ENCODE results near the gene ABCB9.

The ABCB9 gene

DNA sequence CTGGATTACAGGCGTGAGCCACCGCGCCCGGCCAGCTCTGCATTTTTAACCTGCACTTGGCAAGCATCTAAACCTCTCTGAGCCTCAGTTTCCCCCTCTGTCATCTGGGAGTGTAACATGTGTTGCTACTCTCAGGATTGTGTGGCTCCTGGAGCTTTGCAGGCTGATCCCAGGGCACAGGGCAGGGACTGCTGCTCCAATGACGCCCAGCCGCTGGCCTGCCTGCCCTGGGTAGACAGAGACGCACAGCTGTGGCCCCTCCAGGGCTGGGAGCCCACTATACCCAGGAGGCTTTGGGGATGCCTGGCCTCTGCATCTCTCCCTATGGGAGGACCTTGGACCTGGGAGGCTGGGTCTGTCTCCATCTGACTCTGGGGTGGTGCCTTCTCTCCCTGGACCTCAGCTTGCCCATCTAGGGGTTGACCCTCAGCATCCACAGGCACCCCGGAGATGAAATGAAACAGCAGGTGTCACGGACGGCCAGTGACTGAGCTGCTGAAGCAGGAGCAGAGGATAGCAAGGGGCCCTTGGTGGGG, 27.9 kb upstream of the ABCB9 start:
- H3K4me1 ChIP-seq (ENCODE audit: control insufficient read depth, insufficient read depth, low read length) = no peaks in the 10 kb centered on the region
- H3K27ac ChIP-seq (ENCODE audit: low read depth, low read length) = no peak overlapping the region
- no peak overlapping the region for H3K9ac ChIP-seq (ENCODE audit: low read depth, low read length)
- H3K4me3 ChIP-seq (ENCODE audit: low read depth, low read length) = no peak overlapping the region
- no peaks in the 10 kb centered on the region for H3K9me3 ChIP-seq (ENCODE audit: control insufficient read depth, insufficient read depth, low read length)
- no peaks in the 10 kb centered on the region for H3K27me3 ChIP-seq (ENCODE audit: control insufficient read depth, insufficient read depth, low read length)
- H3K36me3 ChIP-seq (ENCODE audit: control insufficient read depth, insufficient read depth, low read length) = no peaks in the 10 kb centered on the region

DNA sequence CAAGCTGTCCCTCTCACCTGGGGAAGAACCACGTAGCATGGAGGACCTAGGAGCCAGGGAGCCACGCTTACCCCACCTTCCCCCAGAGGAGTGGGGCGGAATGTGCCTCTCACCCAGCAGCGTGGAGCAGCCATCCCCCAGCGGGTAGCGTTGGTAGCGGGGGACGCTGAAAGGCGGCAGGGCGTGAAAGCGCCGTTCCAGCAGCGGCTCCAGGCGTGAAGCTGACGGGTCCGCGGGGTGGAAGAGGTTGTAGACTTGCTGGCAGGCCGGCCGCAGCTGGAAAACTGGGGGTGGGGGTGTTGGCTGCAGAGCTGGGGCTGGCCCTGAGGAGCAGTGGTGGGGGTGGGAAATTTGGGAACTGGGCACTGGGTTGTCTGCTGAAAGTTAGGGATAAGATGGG, 26.1 kb upstream of the ABCB9 start:
- H3K36me3 ChIP-seq (ENCODE audit: control insufficient read depth, insufficient read depth, low read length) = no peaks in the 10 kb centered on the region

GRCh38 chr12:122991623-122992275, 25.5 kb upstream of the ABCB9 start:
- H3K27ac ChIP-seq (ENCODE audit: low read depth, low read length) = no peak overlapping the region
- H3K9ac ChIP-seq (ENCODE audit: low read depth, low read length) = no peak overlapping the region
- no peaks in the 10 kb centered on the region for H3K9me3 ChIP-seq (ENCODE audit: control insufficient read depth, insufficient read depth, low read length)
- no peaks in the 10 kb centered on the region for H3K27me3 ChIP-seq (ENCODE audit: control insufficient read depth, insufficient read depth, low read length)
- H3K4me3 ChIP-seq (ENCODE audit: low read depth, low read length) = no peak overlapping the region
- no peaks in the 10 kb centered on the region for H3K36me3 ChIP-seq (ENCODE audit: control insufficient read depth, insufficient read depth, low read length)
- no peaks in the 10 kb centered on the region for H3K4me1 ChIP-seq (ENCODE audit: control insufficient read depth, insufficient read depth, low read length)

More for the DNA sequence above, 26.1 kb upstream of the ABCB9 start:
- Histone ChIP-seq H3K4me1 (ENCODE audit: control insufficient read depth, insufficient read depth, low read length) (no peaks in the 10 kb centered on the region), H3K27me3 (ENCODE audit: control insufficient read depth, insufficient read depth, low read length) (no peaks in the 10 kb centered on the region), H3K4me3 (ENCODE audit: low read depth, low read length) (no peak overlapping the region), H3K9ac (ENCODE audit: low read depth, low read length) (no peak overlapping the region), H3K9me3 (ENCODE audit: control insufficient read depth, insufficient read depth, low read length) (no peaks in the 10 kb centered on the region), H3K27ac (ENCODE audit: low read depth, low read length) (no peak overlapping the region)

- H3K4me3 ChIP-seq (ENCODE audit: low read depth, low read length) = no peak overlapping the region
- no peak overlapping the region for H3K9ac ChIP-seq (ENCODE audit: low read depth, low read length)
- H3K4me1 ChIP-seq (ENCODE audit: control insufficient read depth, insufficient read depth, low read length) = no peaks in the 10 kb centered on the region
- H3K27ac ChIP-seq (ENCODE audit: low read depth, low read length) = no peak overlapping the region
- no peaks in the 10 kb centered on the region for H3K27me3 ChIP-seq (ENCODE audit: control insufficient read depth, insufficient read depth, low read length)
- no peaks in the 10 kb centered on the region for H3K9me3 ChIP-seq (ENCODE audit: control insufficient read depth, insufficient read depth, low read length)
- no peaks in the 10 kb centered on the region for H3K36me3 ChIP-seq (ENCODE audit: control insufficient read depth, insufficient read depth, low read length)
These were observed 24.8 kb upstream of the ABCB9 start for GRCh38 chr12:122990961-122991622.

DNA sequence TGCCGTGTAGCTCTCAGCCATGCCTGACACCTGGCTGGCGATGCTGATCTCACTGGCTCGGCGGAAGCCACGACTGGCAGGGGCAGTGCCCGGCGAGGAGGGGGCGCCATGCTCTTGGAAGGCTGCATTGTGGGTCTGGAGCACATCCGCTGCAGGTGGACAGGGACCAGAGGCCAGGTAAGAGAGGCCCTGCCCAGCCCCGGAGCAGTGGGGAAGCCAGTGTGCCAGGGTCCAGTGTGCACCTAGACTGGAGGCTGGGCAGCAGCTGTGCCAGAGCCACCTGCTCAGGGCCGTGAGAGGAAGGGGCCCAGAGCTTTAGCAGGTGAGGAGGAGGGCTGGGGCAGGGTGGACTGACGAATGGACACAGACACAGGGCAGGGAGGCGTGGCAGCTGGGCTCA, 24.3 kb upstream of the ABCB9 start:
- Histone ChIP-seq H3K9me3 (ENCODE audit: control insufficient read depth, insufficient read depth, low read length) (no peaks in the 10 kb centered on the region), H3K27ac (ENCODE audit: low read depth, low read length) (no peak overlapping the region), H3K36me3 (ENCODE audit: control insufficient read depth, insufficient read depth, low read length) (no peaks in the 10 kb centered on the region), H3K4me3 (ENCODE audit: low read depth, low read length) (no peak overlapping the region), H3K4me1 (ENCODE audit: control insufficient read depth, insufficient read depth, low read length) (no peaks in the 10 kb centered on the region), H3K9ac (ENCODE audit: low read depth, low read length) (no peak overlapping the region), H3K27me3 (ENCODE audit: control insufficient read depth, insufficient read depth, low read length) (no peaks in the 10 kb centered on the region)

DNA sequence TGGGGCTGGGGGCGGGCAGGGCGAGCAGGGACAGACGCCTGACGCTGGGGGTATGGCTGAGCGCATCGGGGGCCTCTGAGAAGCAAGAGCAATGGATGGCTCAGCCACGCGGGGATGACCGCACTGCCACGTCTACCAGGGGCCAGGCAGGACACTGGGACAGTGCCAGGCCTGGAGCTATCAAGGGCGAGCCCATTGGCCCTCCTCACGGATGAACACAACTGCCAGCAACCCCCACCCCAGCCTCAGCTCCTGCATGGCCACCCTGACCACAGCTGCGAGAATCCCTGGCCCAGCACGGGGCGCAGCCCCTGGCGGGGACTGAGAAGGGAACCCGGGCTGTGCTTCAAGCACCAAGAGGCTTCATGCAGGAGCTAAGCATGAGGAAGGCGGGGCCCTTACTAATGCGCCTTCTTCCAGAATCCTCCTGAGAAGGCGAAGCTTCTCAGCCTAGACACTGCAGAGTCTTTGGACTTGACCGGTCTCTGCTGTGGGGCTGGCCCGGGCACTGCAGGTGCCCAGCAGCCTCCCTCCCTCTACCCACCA, 23.7 kb upstream of the ABCB9 start:
- Histone ChIP-seq H3K4me1 (ENCODE audit: control insufficient read depth, insufficient read depth, low read length) (no peaks in the 10 kb centered on the region), H3K9ac (ENCODE audit: low read depth, low read length) (no peak overlapping the region), H3K27me3 (ENCODE audit: control insufficient read depth, insufficient read depth, low read length) (no peaks in the 10 kb centered on the region), H3K36me3 (ENCODE audit: control insufficient read depth, insufficient read depth, low read length) (no peaks in the 10 kb centered on the region), H3K9me3 (ENCODE audit: control insufficient read depth, insufficient read depth, low read length) (no peaks in the 10 kb centered on the region), H3K27ac (ENCODE audit: low read depth, low read length) (no peak overlapping the region), H3K4me3 (ENCODE audit: low read depth, low read length) (no peak overlapping the region)

GRCh38 chr12:122989225-122989839, 23.1 kb upstream of the ABCB9 start:
- H3K9ac ChIP-seq (ENCODE audit: low read depth, low read length) = no peak overlapping the region
- H3K4me3 ChIP-seq (ENCODE audit: low read depth, low read length) = no peak overlapping the region
- no peaks in the 10 kb centered on the region for H3K27me3 ChIP-seq (ENCODE audit: control insufficient read depth, insufficient read depth, low read length)
- H3K4me1 ChIP-seq (ENCODE audit: control insufficient read depth, insufficient read depth, low read length) = no peaks in the 10 kb centered on the region
- no peaks in the 10 kb centered on the region for H3K36me3 ChIP-seq (ENCODE audit: control insufficient read depth, insufficient read depth, low read length)
- H3K9me3 ChIP-seq (ENCODE audit: control insufficient read depth, insufficient read depth, low read length) = no peaks in the 10 kb centered on the region
- no peak overlapping the region for H3K27ac ChIP-seq (ENCODE audit: low read depth, low read length)

GRCh38 chr12:122988612-122989212, 22.4 kb upstream of the ABCB9 start:
- no peaks in the 10 kb centered on the region for H3K36me3 ChIP-seq (ENCODE audit: control insufficient read depth, insufficient read depth, low read length)
- no peaks in the 10 kb centered on the region for H3K4me1 ChIP-seq (ENCODE audit: control insufficient read depth, insufficient read depth, low read length)
- H3K27ac ChIP-seq (ENCODE audit: low read depth, low read length) = no peak overlapping the region
- no peaks in the 10 kb centered on the region for H3K27me3 ChIP-seq (ENCODE audit: control insufficient read depth, insufficient read depth, low read length)
- H3K4me3 ChIP-seq (ENCODE audit: low read depth, low read length) = no peak overlapping the region
- H3K9me3 ChIP-seq (ENCODE audit: control insufficient read depth, insufficient read depth, low read length) = no peaks in the 10 kb centered on the region
- no peak overlapping the region for H3K9ac ChIP-seq (ENCODE audit: low read depth, low read length)

DNA sequence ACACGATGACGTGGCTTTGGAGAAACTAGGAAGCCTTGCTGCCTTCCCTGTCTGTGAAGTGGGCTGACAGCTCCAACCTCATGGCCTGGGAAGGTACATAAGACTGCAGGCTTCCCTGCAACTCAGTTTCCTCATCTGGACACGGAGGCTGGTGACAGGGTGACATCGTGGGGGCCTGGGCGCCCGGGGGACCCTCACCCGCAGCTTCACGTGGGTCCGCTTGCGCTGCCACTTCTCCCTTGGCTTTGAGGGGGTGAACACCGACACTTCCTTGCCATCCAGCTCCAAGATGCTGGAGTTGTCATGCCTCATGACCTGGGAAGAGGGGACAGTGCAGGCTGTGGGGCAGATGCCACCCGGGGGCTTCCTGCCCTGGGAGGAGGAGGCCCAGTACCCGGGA, 21.8 kb upstream of the ABCB9 start:
- Histone ChIP-seq H3K36me3 (ENCODE audit: control insufficient read depth, insufficient read depth, low read length) (peaks cover 4% of the 10 kb centered on the region; the same call in 1 of the 2 replicates), H3K27ac (ENCODE audit: low read depth, low read length) (no peak overlapping the region), H3K9me3 (ENCODE audit: control insufficient read depth, insufficient read depth, low read length) (no peaks in the 10 kb centered on the region)

DNA sequence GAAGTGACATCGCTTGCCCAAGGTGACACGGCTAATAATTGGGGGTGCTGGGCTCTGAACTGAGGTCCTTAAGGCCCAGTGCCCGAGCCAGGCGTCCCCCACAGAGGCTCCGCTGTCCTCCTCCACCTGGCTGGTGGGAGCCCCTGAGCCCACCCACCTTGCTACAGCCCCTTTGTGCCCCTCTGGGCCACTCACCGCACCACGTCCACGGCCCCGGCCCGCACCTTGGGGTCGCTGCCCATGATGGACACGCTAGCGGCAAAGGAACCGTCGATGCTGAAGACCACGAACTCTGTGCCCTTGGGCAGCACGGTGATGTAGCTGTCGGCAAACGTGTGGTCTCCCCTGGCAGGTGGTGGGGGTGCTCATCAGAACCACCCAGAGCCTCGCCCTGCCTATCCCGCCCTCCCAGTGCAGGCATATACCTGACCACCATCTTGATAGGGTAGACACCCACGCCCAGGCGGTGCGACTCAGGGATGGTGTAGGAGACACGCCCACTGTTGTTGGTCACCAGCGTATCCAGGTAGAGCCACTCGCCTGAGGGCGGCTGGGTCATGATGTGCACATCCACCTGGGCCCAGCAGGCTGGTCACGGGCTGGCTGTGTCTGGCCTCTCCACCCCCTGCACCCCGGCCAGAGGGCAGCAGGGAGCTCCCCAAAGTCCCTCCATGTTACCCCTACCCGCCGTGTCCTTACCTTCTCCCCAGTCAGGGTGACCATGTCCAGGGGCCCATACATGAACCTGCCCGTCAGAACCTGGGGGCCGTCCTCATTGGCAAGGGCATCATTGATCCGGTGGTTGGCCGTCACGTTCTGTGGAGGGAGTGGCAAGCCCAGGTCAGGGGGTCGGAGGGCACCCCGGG, 21.1 kb upstream of the ABCB9 start:
- H3K9me3 ChIP-seq (ENCODE audit: control insufficient read depth, insufficient read depth, low read length) = no peaks in the 10 kb centered on the region
- H3K9ac ChIP-seq (ENCODE audit: low read depth, low read length) = no peak overlapping the region
- H3K4me1 ChIP-seq (ENCODE audit: control insufficient read depth, insufficient read depth, low read length) = no peaks in the 10 kb centered on the region
- H3K27ac ChIP-seq (ENCODE audit: low read depth, low read length) = no peak overlapping the region
- H3K4me3 ChIP-seq (ENCODE audit: low read depth, low read length) = no peak overlapping the region
- no peaks in the 10 kb centered on the region for H3K27me3 ChIP-seq (ENCODE audit: control insufficient read depth, insufficient read depth, low read length)
- peaks cover 11% of the 10 kb centered on the region; the same call in 1 of the 2 replicates for H3K36me3 ChIP-seq (ENCODE audit: control insufficient read depth, insufficient read depth, low read length)

More for the DNA sequence above, 21.8 kb upstream of the ABCB9 start:
- no peaks in the 10 kb centered on the region for H3K27me3 ChIP-seq (ENCODE audit: control insufficient read depth, insufficient read depth, low read length)
- no peaks in the 10 kb centered on the region for H3K4me1 ChIP-seq (ENCODE audit: control insufficient read depth, insufficient read depth, low read length)
- no peak overlapping the region for H3K9ac ChIP-seq (ENCODE audit: low read depth, low read length)
- H3K4me3 ChIP-seq (ENCODE audit: low read depth, low read length) = no peak overlapping the region
